Hepatocyte (in vitro differentiated cells): ENCODE measurements around the gene SPATC1L.

Experiments
- EZH2 ChIP-seq: fragments of 200-600 bp; sonication (generic); IDR thresholded peaks from 2 replicates; pipeline ENCODE4 v1.6.1; 2016; ENCODE audit warnings: antibody characterized with exemption, mild to moderate bottlenecking, borderline replicate concordance
- TF ChIP-seq, protein P1 (sequence below): fragments of 200-600 bp; sonication (generic); IDR thresholded peaks from 2 replicates; pipeline ENCODE4 v1.5.1; 2016; ENCODE audit warnings: antibody characterized with exemption, mild to moderate bottlenecking; ENCODE audit not compliant: poor library complexity

DNA sequence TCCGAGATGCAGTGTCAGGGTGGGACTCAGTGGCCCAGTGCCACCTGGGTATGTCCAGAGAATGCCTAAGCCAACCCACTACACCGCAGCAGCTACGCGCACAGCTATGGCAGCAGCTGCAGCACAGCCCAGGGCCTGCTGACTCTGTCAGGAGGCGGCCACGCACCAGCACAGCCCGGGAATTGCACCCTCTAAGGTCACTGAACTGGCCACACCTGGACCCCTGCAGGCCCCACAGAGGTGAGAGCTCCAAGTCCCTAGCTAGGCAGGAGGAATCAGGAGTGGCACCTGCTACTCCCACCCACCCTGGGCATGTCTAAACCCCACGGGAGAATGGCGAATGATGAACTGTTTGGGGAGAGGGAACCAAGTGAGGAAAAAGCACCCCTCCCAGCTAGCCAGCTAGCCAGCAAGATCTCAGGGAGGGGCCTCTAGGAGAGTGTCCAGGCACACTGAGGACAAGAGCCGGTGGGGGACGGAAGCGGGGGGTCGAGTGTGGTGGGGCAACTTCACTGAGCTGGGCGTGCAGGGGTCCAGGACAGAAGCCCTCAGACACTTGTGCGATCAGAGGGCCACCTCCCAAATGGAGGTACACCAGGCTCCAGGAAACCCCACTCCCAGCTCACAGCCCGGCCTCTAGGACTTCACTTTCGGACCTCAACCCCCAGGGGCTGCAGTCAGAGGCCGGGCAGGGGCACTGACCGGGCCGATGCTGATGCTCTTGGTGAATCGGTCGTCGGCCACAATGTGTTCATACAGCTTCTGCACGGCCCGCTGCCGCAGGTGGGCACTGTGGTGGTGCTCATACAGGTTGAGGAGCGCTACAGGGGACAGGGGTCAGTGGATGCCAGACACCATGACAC is 30.4 kb upstream of the SPATC1L start:
- TF ChIP-seq, protein P1, sequence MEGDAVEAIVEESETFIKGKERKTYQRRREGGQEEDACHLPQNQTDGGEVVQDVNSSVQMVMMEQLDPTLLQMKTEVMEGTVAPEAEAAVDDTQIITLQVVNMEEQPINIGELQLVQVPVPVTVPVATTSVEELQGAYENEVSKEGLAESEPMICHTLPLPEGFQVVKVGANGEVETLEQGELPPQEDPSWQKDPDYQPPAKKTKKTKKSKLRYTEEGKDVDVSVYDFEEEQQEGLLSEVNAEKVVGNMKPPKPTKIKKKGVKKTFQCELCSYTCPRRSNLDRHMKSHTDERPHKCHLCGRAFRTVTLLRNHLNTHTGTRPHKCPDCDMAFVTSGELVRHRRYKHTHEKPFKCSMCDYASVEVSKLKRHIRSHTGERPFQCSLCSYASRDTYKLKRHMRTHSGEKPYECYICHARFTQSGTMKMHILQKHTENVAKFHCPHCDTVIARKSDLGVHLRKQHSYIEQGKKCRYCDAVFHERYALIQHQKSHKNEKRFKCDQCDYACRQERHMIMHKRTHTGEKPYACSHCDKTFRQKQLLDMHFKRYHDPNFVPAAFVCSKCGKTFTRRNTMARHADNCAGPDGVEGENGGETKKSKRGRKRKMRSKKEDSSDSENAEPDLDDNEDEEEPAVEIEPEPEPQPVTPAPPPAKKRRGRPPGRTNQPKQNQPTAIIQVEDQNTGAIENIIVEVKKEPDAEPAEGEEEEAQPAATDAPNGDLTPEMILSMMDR = no peak
- no peak for TF ChIP-seq EZH2
